GM18868 (cell line): ENCODE data around the gene GPX3.

Experiments
- ATAC-seq: cut with Tn5 transposase; IDR thresholded peaks from one replicate; pipeline ENCODE4 v1.9.1; 2021; ENCODE audit warnings: mild to moderate bottlenecking, moderate library complexity; ENCODE audit not compliant: unreplicated experiment

The GPX3 gene

GRCh38 chr5:151012862-151013261 is 7.5 kb upstream of the GPX3 start:
- no peak for ATAC-seq

- ATAC-seq: no peak
These were observed 5.6 kb upstream of the GPX3 start for GRCh38 chr5:151014680-151015343.

- ATAC-seq: no peak
These were observed 4.3 kb upstream of the GPX3 start for GRCh38 chr5:151015974-151016587.

DNA sequence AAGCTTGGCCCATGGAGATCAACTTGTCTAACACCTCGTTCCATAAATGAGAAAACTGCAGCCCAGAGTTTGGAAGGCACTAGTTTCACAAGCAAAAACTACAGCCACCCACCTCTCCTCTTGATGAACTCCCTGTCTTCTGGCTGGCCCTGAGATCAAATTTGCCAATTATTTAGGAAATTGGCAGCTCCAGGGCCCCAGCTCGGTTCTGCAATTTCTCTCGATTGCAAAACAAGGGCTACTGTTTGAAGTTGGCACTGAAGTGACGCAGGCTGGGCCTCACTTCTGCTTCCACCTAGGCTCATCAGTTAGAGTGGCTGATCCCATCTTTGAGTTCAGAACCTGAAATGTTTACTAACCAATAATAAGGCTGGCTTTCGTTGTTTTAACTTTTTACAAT is 3.7 kb upstream of the GPX3 start:
- no peak for ATAC-seq

DNA sequence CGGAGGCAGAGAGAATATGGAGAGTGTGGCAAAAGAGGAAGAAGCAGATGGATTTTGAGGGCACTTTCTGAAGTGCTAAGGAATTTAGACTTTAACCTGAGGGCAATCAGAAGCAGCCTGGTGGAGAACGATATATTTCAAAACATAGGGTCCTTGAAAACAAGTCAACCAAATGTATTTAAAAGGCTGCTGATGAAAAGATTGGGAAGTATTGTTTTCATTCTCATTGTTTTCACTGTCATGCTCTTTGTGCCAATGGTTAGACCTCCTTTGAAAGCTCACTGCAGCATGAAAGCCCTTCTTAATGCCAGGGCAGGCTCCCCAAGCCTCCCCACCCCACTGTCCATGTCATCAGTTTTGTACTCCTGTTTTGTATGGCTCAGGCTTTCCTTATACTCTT is 2.5 kb upstream of the GPX3 start:
- ATAC-seq: no peak

DNA sequence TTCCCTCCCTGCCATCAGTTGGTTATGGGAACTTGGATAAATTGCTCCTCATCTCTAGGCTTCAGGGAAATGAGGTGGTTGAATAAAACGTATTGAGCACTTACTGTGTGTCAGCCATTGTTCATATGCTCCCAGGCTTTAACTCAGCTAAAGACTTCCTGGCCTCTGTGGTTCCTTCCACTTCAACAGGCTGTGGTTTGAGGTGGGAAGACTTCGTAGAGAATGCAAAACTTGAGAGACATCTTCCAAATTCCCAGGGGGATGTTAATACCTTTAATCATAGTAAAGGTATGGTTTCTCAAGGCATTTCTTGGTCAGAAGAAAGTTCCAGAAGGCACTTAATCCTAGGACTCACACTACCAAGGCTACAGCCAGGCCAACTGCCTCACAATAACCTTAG is 1.5 kb upstream of the GPX3 start:
- no peak for ATAC-seq

DNA sequence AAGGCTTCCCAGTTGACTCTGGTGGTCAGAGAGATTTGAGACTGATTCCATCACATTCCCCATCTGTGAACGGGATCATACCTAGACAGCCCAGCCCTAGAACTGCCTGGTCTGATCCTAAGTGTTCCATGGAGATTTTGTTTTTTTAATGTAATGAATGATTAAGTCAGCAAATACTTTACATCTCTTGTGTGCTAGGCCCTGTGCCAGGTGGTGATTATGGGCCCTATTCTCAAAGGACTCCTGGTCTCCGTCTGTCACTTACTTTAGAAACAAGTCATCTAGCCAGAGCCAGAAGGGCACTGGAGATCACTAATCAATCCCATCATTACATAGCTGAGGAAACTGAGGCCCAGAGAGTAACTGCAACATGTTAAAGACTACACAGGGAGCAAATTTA is 1.1 kb upstream of the GPX3 start:
- no peak for ATAC-seq

DNA sequence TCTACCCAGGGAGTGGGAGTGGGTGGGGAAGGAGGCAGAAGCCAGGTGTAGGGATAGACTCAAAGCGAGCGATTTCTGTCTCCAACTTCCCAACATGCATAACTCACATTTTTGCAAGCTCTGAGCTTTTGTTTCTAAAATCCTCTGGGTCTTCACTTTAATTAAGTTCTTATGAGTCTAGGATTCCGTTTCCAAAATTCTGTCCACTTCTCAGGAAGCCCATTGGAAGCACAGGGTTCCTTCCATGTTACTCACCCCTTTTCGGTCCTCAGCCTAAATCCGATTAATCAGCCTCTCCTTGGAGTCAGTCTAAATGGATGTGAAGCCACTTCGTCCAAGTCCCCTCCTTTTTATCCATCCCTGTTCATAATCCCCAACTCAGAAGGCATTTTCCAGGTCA is 1.4 kb downstream of the GPX3 start:
- no peak for ATAC-seq

DNA sequence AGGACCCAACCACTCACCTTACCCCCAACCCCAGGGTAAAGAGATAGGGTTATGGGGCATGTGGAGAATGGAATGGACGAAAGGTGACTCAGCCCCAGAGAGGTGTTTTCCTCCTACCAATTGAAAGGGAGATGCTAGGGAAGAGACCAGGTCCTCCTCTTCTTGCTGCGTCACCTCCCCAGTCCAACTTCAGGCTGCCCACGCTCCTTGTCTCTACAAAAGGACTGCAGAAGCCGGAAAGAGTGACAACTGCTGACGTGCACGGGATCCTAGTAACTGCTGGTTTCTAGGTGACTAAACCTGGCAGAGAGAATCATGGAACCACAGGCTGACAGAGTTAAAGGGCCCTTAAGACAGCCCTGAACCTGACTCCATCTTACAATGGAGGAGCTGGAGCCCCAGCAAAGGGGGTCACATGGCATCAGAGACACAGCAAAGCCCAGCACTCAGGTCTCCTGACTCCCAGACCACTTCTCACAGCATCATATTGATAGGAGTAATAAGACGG is 2.2 kb downstream of the GPX3 start:
- no peak for ATAC-seq

GRCh38 chr5:151023047-151023615 is 2.7 kb downstream of the GPX3 start:
- no peak for ATAC-seq

DNA sequence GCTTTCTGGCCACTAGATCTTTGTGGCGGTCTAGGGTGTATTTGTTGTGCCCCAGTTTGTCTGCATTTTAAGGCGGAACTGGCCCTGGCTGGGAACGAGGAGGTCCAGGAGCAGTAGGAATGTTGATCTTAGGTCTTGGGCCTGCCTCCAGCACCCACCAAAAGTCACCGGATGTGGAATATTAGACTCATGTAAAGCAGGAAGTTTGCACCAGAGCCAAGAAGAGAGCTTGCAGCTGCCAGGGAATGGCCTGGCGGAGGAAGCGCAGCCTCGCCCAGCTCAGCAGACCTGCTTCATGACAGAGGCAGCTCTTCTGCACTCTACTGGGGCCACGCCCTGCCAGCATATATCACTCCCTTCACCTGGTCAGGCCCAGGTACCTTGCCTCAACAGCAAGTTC is 3.3 kb downstream of the GPX3 start:
- no peak for ATAC-seq

- no peak for ATAC-seq
These were observed 4.3 kb downstream of the GPX3 start for GRCh38 chr5:151024440-151025249.

- no peak for ATAC-seq
These were observed 4.8 kb downstream of the GPX3 start for GRCh38 chr5:151025250-151025606.

GRCh38 chr5:151026088-151026487 is 5.7 kb downstream of the GPX3 start:
- no peak for ATAC-seq

DNA sequence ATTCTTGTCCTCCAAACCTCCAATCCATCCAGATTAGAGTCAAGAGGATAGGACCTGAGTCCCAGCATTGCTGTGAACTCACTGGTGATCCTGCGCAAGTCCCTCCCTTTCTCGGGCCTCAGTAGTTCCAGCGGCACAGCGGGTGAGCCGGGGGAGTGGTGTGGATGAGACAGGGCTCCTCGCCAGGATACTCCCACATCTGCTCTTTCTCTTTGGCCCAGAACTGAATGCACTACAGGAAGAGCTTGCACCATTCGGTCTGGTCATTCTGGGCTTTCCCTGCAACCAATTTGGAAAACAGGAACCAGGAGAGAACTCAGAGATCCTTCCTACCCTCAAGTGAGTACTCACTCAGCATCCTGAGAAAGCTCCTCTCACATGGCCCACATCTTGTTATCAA is 6.3 kb downstream of the GPX3 start:
- ATAC-seq: no peak

GRCh38 chr5:151027961-151028479 is 7.6 kb downstream of the GPX3 start:
- no peak for ATAC-seq

DNA sequence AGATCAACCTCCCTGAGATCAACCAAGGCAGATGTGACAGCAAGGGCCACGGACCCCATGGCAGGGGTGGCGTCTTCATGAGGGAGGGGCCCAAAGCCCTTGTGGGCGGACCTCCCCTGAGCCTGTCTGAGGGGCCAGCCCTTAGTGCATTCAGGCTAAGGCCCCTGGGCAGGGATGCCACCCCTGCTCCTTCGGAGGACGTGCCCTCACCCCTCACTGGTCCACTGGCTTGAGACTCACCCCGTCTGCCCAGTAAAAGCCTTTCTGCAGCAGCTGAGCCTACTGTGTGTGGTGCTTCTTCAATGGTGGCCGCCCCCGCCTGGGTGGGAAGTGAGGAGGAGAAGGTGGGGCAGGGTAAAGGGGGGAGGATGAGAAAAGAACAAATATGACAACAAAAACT is 8.3 kb downstream of the GPX3 start:
- ATAC-seq: no peak

DNA sequence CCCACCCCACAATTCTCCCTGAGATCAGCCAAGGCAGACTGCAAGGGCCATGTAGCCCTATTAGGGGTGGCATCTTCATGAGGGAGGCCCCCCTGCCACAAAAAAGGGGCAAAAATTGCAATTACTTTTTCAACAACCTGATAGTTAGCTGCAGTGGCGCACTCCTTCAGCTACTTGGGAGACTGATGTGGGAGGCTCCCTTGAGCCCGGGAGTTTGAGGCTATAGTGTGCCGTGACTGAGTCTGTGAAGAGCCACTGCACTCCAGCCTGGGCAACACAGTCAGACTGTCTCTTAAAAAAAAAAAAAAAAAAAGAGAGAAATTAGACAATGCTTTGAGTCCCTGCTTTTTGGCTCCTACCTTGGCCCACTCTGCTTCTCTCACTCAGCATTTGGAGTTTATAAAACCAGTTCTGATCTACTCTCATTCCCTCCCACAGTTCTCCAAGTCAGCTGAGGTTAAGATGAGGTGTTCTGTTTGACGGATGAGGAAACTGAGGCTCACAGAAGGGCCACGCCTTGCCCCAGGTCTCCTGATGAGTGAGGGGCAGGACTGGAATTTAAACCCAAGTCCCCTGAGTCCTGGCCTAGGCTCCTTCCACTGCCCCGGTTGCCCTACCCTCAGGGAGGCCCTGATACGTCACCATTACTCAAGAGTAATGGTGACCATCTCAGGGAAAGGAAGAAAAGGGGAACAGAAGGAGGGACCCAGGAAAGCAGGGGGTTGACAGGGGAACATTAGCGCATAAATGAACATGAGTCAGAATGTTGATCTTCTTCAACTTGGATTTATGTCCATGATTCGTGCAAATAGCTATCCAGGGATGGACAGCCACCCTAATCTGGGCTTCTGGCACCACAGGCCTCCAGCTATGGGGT is 9.0 kb downstream of the GPX3 start:
- ATAC-seq: no peak

- no peak for ATAC-seq
These were observed 9.6 kb downstream of the GPX3 start for GRCh38 chr5:151030056-151030336.

- ATAC-seq: no peak
These were observed 10.0 kb downstream of the GPX3 start for GRCh38 chr5:151030379-151030778.

- no peak for ATAC-seq
These were observed 11.2 kb downstream of the GPX3 start for GRCh38 chr5:151031554-151031953.
